Measurements from ENCODE around the gene KISS1.

GRCh38 chr1:204203206-204203767 lies 7.0 kb upstream of the KISS1 start:
- TF ChIP-seq EZH2phosphoT487 (IDR thresholded peaks at IDR 0.05; ENCODE audit: low read depth, severe bottlenecking, unreplicated experiment): no peak
- no peak for TF ChIP-seq EZH2 (IDR thresholded peaks at IDR 0.05; ENCODE audit: borderline replicate concordance)
- TF ChIP-seq, protein P1, sequence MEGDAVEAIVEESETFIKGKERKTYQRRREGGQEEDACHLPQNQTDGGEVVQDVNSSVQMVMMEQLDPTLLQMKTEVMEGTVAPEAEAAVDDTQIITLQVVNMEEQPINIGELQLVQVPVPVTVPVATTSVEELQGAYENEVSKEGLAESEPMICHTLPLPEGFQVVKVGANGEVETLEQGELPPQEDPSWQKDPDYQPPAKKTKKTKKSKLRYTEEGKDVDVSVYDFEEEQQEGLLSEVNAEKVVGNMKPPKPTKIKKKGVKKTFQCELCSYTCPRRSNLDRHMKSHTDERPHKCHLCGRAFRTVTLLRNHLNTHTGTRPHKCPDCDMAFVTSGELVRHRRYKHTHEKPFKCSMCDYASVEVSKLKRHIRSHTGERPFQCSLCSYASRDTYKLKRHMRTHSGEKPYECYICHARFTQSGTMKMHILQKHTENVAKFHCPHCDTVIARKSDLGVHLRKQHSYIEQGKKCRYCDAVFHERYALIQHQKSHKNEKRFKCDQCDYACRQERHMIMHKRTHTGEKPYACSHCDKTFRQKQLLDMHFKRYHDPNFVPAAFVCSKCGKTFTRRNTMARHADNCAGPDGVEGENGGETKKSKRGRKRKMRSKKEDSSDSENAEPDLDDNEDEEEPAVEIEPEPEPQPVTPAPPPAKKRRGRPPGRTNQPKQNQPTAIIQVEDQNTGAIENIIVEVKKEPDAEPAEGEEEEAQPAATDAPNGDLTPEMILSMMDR (IDR thresholded peaks at IDR 0.05; ENCODE audit: poor library complexity): no peak

All from hepatocyte (in vitro differentiated cells).